ENCODE results near the gene ZNF581.

ZNF581 gene

GRCh38 chr19:55674841-55675660 lies 31.6 kb downstream of the ZNF581 start, which contains the start of gene EPN1 (continued):
- no peak for TF ChIP-seq ZNF112 (tag by site-specific recombination; IDR thresholded peaks at IDR 0.05)
- no peak for TF ChIP-seq ZNF19 (tag by site-specific recombination; IDR thresholded peaks at IDR 0.05; ENCODE audit: low read depth)
- peak; percentile 18; the same call in 1 of the 2 replicates for TF ChIP-seq HOXD13 (CRISPR knock-in tag; IDR thresholded peaks at IDR 0.05; ENCODE audit: borderline replicate concordance)
- TF ChIP-seq BCL11A (tag by site-specific recombination; IDR thresholded peaks at IDR 0.05; ENCODE audit: low read depth), result no peak
- peak; percentile 13; the same call in 1 of the 2 replicates for TF ChIP-seq ZBTB6 (tag by site-specific recombination; IDR thresholded peaks at IDR 0.05)
- no peak for TF ChIP-seq ZNF350 (tag by site-specific recombination; IDR thresholded peaks at IDR 0.05)
- no peak for TF ChIP-seq ZNF311 (tag by site-specific recombination; IDR thresholded peaks at IDR 0.05; ENCODE audit: borderline replicate concordance)
- no peak for TF ChIP-seq REPIN1 (tag by site-specific recombination; IDR thresholded peaks at IDR 0.05; ENCODE audit: low read depth)
- no peak for TF ChIP-seq ZNF274 (IDR thresholded peaks at IDR 0.05; ENCODE audit: low read length)
- TF ChIP-seq ZNF274 (tag by site-specific recombination; IDR thresholded peaks at IDR 0.05; ENCODE audit: borderline replicate concordance), result no peak
- no peak; the same call in 1 of the 2 replicates for TF ChIP-seq WT1 (tag by site-specific recombination; IDR thresholded peaks at IDR 0.05)
- TF ChIP-seq ZNF501 (tag by site-specific recombination; IDR thresholded peaks at IDR 0.05), result peak; percentile 89
- no peak for TF ChIP-seq ZNF610 (tag by site-specific recombination; IDR thresholded peaks at IDR 0.05; ENCODE audit: borderline replicate concordance)
- 0 out of 2 replicates have a peak, but pooled peaks have one; percentile 3 for TF ChIP-seq ZNF335 (tag by site-specific recombination; conservative IDR thresholded peaks at IDR 0.05)
- TF ChIP-seq ZNF133 (tag by site-specific recombination; IDR thresholded peaks at IDR 0.05), result no peak
- no peak for TF ChIP-seq ZNF146 (tag by site-specific recombination; IDR thresholded peaks at IDR 0.05)
- no peak for TF ChIP-seq ZNF354C (tag by site-specific recombination; IDR thresholded peaks at IDR 0.05; ENCODE audit: borderline replicate concordance, low read depth)
- no peak for TF ChIP-seq ZNF571 (tag by site-specific recombination; IDR thresholded peaks at IDR 0.05)
- TF ChIP-seq ZFP3 (tag by site-specific recombination; IDR thresholded peaks at IDR 0.05; ENCODE audit: low read depth), result no peak
- TF ChIP-seq ZNF280C (tag by site-specific recombination; IDR thresholded peaks at IDR 0.05), result no peak
- no peak for TF ChIP-seq ZNF747 (tag by site-specific recombination; IDR thresholded peaks at IDR 0.05)
- no peak for TF ChIP-seq ZNF266 (tag by site-specific recombination; IDR thresholded peaks at IDR 0.05; ENCODE audit: low read depth)
- no peak for TF ChIP-seq ZNF521 (tag by site-specific recombination; IDR thresholded peaks at IDR 0.05)
- TF ChIP-seq ZNF175 (tag by site-specific recombination; IDR thresholded peaks at IDR 0.05), result no peak
- TF ChIP-seq ZSCAN16 (tag by site-specific recombination; IDR thresholded peaks at IDR 0.05), result no peak
- TF ChIP-seq ZFP41 (tag by site-specific recombination; IDR thresholded peaks at IDR 0.05; ENCODE audit: borderline replicate concordance), result no peak
- TF ChIP-seq, protein P1, sequence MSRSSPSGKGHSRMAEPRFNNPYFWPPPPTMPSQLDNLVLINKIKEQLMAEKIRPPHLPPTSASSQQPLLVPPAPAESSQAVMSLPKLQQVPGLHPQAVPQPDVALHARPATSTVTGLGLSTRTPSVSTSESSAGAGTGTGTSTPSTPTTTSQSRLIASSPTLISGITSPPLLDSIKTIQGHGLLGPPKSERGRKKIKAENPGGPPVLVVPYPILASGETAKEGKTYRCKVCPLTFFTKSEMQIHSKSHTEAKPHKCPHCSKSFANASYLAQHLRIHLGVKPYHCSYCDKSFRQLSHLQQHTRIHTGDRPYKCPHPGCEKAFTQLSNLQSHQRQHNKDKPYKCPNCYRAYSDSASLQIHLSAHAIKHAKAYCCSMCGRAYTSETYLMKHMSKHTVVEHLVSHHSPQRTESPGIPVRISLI (tag by site-specific recombination; IDR thresholded peaks at IDR 0.05), result no peak
- no peak for TF ChIP-seq ZNF654 (tag by site-specific recombination; IDR thresholded peaks at IDR 0.05; ENCODE audit: low read depth)
- TF ChIP-seq KLF16 (tag by site-specific recombination; IDR thresholded peaks at IDR 0.05), result peak; percentile 85
- no peak for TF ChIP-seq ZNF404 (tag by site-specific recombination; IDR thresholded peaks at IDR 0.05)
- peak; percentile 99 for TF ChIP-seq HIC1 (tag by site-specific recombination; IDR thresholded peaks at IDR 0.05)
- no peak for TF ChIP-seq ZNF37A (tag by site-specific recombination; IDR thresholded peaks at IDR 0.05)
- TF ChIP-seq MEIS1 (CRISPR knock-in tag; IDR thresholded peaks at IDR 0.05; ENCODE audit: borderline replicate concordance), result no peak
